SK-N-MC (cell line): ENCODE data around the gene SIGLEC10.
"Not testable (repeated sequence)": the region's sequence is repeated elsewhere in the genome, so short reads cannot be mapped to it uniquely, and the experiment has no call there.

Experiments
- DNase-seq: peaks from one replicate; pipeline ENCODE4 v3.0.0-alpha.2; 2011; ENCODE audit warnings: low read depth, low spot score
- H3K27ac ChIP-seq: fragments of 200-600 bp; sonication (generic); 2 replicates; pipeline ENCODE4 v1.5.1; 2016; ENCODE audit warnings: mixed run types
- H3K36me3 ChIP-seq: fragments of 200-600 bp; sonication (generic); 2 replicates; pipeline ENCODE4 v1.6.1; 2017; ENCODE audit warnings: antibody characterized with exemption, low read length, mixed read lengths; ENCODE audit not compliant: insufficient read depth
- H3K4me3 ChIP-seq: fragments of 200-600 bp; sonication (generic); 2 replicates; pipeline ENCODE4 v1.5.1; 2016
- H3K9ac ChIP-seq: fragments of 200-600 bp; sonication (generic); 2 replicates; pipeline ENCODE4 v1.8.0; 2017; ENCODE audit warnings: mixed run types, mixed read lengths; ENCODE audit not compliant: insufficient read length
- H3K9me3 ChIP-seq: fragments of 200-600 bp; sonication (generic); 2 replicates; pipeline ENCODE4 v1.6.1; 2017; ENCODE audit warnings: low read depth, mild to moderate bottlenecking, antibody characterized with exemption, low read length, moderate library complexity, mixed read lengths
- EZH2 ChIP-seq: fragments of 200-600 bp; sonication (generic); IDR thresholded peaks from one replicate; pipeline ENCODE4 v1.6.1; 2017; ENCODE audit warnings: antibody characterized with exemption
- FOXP2 ChIP-seq: optimal IDR thresholded peaks from 2 replicates; pipeline ENCODE3; 2011; ENCODE audit warnings: mild to moderate bottlenecking, moderate library complexity; ENCODE audit not compliant: insufficient read depth; ENCODE audit errors: extremely low read length, control extremely low read depth
- POLR2AphosphoS5 ChIP-seq: IDR thresholded peaks from 2 replicates; pipeline ENCODE4 v1.6.1; 2012; ENCODE audit warnings: mild to moderate bottlenecking, low read depth, low read length, borderline replicate concordance

SIGLEC10 gene

DNA sequence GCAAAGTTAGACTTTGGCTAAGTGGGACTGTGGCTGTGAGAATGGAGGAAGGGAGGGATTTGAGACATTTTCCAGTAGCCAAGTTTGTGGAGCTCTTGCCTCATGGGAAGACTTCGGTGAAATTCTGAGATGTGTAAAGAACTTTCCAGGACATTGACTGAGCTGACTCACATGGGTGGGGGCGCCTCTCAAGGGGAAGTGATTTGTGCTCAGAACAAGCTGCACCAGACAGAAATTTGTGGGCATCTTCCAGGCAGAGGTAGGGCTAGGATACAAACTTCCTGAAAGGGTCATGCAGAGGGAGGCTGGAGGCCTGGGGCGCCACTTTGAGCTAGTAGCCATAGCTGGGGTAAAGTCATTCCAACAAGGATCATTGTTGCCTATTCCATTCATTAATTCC is 9.8 kb upstream of the SIGLEC10 start:
- Histone ChIP-seq H3K27ac (no peak overlapping the region), H3K9me3 (no peaks in the 10 kb centered on the region), H3K4me3 (no peak overlapping the region), H3K36me3 (no peaks in the 10 kb centered on the region), H3K9ac (no peak overlapping the region)
- no peak for DNase-seq
- TF ChIP-seq EZH2 (no peak), FOXP2 (no peak), POLR2AphosphoS5 (no peak)

DNA sequence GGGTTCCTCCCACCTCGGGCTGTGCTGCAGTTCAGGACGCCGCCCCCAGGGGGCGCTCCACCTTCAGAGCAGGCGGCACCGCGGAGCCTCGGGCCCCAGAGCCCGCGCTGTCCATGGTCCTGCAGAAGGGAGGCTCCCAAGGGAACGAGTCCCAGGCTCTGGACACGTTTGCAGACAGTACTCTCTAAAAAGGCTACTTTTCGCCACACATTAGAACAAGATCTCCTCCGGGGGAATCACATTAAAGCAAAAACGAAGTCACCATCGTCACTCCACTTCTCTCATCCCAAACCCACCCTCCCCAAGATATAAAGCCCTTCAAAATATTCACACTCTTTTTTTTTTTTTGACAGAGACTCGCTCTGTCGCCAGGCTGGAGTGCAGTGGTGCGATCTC is 4.6 kb upstream of the SIGLEC10 start:
- no peak for DNase-seq
- no peak overlapping the region for H3K9ac ChIP-seq
- H3K36me3 ChIP-seq: no peaks in the 10 kb centered on the region
- H3K4me3 ChIP-seq: no peak overlapping the region
- H3K9me3 ChIP-seq: no peaks in the 10 kb centered on the region
- H3K27ac ChIP-seq: no peak overlapping the region
- no peak for TF ChIP-seq FOXP2
- no peak for TF ChIP-seq POLR2AphosphoS5
- TF ChIP-seq EZH2: no peak

DNA sequence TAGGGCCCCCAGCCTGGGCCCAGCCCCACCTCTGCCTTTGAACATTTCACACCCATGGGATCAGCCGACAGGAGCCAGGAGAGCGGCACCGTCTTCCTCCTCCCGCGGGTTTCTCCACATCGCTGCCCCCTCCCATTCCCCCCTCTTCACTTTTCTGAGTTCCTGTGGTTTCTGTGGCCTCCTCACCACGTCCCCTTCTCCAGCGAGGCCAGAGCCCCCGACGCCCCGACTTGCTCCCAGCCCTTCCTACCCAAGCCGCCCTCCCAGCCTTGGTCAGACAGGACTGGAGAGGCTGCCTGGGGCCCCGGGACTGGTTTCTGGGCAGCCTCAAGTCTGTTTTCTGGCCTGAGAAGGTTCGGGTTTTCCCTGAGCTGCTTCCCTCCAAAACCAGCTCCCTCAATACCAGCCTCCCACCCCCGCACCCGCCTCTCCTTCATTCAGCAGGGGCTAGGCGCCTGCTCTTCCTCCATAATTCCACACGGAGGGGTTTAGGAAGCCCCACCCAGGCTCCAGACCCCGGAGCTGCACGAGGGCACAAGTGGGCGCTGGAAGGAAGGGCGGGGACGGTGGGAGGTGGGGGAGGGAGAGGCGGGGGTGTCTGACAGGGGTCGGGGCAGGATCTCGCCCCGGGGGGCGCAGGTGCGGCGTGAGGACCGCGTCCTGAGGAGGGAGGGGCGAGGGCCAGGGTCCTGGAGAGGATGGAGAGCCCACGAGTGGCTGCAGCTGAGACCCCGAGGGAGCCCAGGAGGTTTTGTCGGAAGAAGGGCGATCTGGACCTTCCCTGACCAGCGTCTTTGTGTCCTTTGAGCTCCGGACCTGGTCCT is 4.0 kb upstream of the SIGLEC10 start:
- Histone ChIP-seq H3K36me3 (no peaks in the 10 kb centered on the region), H3K9me3 (no peaks in the 10 kb centered on the region), H3K4me3 (no peak overlapping the region), H3K27ac (no peak overlapping the region), H3K9ac (no peak overlapping the region)
- DNase-seq: no peak
- TF ChIP-seq POLR2AphosphoS5: no peak
- no peak for TF ChIP-seq EZH2
- no peak for TF ChIP-seq FOXP2

DNA sequence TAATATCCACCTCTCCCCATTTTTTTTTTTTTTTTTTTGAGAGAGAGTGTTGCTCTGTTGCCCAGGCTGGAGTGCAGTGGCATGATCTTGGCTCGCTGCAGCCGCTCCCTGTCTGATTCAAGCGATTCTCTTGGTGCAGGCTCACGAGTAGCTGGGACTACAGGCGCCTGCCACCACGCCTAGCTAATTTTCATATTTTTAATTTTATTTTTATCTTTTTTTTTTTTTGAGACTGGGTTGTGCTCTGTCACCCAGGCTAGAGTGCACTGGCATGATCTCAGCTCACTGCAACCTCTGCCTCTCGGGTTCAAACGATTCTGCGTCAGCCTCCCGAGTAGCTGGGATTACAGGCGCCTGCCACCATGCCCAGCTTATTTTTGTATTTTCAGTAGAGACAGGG is 3.1 kb upstream of the SIGLEC10 start:
- not testable (repeated sequence) for H3K9ac ChIP-seq, H3K4me3 ChIP-seq, H3K36me3 ChIP-seq, DNase-seq, H3K9me3 ChIP-seq, H3K27ac ChIP-seq

DNA sequence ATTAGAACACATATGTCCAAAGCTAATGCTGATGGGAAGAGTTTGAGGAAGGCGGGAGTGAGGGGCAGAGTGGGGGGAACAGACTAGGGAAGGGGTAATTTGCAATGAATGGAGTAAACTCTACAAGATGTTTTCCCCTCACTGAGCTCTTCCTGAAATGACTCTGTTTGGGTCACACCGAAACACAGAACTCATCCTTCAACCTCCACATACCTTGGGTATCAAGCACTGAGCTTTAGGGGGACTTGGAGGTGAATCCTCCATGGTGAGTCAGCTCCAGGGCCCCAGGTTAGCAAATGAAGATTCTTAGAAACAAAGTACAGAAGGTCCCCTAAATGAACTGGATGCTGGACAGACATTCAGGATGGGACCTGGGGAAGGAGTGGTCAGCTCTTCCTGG is 1.3 kb upstream of the SIGLEC10 start:
- no peak overlapping the region for H3K27ac ChIP-seq
- DNase-seq: no peak
- TF ChIP-seq POLR2AphosphoS5 (no peak), FOXP2 (no peak), EZH2 (no peak)
- H3K36me3 ChIP-seq: no peaks in the 10 kb centered on the region
- H3K9ac ChIP-seq: no peak overlapping the region
- no peak overlapping the region for H3K4me3 ChIP-seq
- H3K9me3 ChIP-seq: no peaks in the 10 kb centered on the region

DNA sequence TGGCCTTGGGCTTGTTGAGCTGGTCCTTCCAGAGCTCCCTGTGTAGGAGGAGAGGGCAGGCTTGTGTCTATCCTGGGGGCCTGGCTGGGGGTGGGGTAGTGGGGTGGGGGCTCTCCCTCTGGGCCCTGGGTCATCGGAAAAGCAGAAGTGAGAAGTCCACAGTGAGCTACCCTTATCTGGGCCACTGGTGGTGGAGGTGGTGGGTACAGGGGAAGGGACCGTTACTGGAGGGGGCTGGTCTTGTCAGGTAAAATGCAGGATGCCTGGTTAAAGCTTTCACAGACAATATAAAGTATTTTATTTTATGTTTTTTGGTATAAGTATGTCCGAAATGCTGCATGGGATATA is 342 bp upstream of the SIGLEC10 start:
- Histone ChIP-seq H3K9me3 (no peaks in the 10 kb centered on the region), H3K9ac (no peak overlapping the region), H3K4me3 (no peak overlapping the region), H3K27ac (no peak overlapping the region), H3K36me3 (no peaks in the 10 kb centered on the region)
- TF ChIP-seq EZH2 (no peak), FOXP2 (no peak), POLR2AphosphoS5 (no peak)
- DNase-seq: no peak

DNA sequence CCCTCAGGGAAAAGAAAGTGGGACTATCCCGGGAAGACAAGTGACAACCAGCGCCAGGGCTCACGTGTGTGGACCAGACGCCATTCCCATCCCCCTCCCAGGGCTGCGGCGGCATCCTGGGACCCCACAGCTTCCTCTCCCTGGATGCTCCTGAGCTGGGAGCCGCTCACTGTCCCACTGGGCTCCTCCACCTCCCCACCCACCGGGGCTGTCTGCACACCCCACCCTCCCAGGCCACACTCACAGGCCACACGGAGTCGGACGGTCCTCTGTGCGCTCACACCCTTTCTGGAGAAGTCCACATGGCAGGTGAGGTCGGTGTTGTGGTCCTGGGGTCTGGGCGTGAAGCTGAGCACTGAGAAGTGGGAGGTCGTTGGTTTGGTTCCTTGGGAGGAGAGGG is 1.0 kb downstream of the SIGLEC10 start:
- H3K4me3 ChIP-seq, DNase-seq, H3K9me3 ChIP-seq, H3K36me3 ChIP-seq, H3K9ac ChIP-seq, H3K27ac ChIP-seq: not testable (repeated sequence)

DNA sequence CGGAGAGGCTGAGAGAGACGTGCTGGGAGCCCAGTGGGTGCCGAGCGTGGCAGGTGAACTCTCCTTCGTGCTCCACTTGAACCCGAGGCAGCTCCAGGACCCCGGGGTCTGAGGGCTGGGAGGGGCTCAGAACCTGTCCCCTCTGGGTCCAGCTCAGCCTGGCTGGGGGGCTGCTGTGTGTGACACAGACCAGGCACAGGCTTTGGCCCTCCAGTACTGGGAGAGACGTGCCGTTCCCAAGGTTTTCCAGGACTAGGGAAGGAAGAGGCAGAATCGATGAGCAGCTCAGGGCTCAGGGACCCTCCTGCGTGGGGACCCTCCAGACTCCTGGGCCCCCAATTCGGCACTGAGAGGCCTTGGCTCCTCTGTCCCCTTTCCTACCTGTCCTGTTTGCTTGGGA is 2.3 kb downstream of the SIGLEC10 start:
- TF ChIP-seq POLR2AphosphoS5 (no peak), FOXP2 (no peak)

DNA sequence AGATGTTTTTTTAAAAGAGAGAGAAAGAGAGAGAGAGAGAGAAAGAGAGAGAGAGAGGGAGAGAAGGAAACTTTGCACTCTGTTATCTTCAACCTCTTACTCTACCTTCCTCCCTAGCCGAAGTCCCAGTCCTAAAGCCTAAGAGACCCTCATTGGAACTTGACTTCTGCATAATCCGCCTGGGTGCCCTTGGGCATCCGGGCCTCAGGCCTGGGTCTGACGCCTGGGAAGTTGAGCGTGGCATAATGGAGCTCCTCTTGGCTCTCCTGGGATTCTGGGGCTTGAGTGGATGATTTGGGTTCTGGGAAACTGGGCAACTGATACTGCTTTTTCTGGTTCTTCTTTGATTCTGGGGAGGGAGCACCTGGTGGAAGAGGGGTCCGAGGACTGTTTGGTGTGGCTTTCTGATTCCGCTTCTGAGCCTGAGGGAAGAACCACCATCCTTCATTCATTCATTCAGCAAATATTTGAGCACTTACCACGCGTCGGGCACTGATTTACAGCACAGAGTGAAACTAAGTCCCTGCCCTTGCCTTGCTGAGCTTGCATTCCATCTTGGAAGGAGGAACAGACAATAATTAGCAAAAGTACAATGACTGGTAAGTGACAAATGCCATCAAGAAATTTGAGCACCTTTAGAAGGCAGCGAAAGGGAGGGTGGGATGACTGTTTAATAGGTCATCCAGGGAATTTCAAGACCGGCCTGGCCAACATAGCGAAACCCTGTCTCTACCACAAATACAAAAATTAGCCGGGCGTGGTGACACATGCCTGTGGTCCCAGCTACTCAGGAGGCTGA is 6.3 kb downstream of the SIGLEC10 start:
- no peaks in the 10 kb centered on the region for H3K36me3 ChIP-seq
- H3K27ac ChIP-seq: no peak overlapping the region
- no peak for DNase-seq
- no peaks in the 10 kb centered on the region for H3K9me3 ChIP-seq
- TF ChIP-seq FOXP2: no peak
- no peak for TF ChIP-seq EZH2
- no peak for TF ChIP-seq POLR2AphosphoS5
- no peak overlapping the region for H3K9ac ChIP-seq
- H3K4me3 ChIP-seq: no peak overlapping the region

More for the DNA sequence above, 2.3 kb downstream of the SIGLEC10 start:
- Histone ChIP-seq H3K9me3 (no peaks in the 10 kb centered on the region), H3K4me3 (no peak overlapping the region), H3K36me3 (no peaks in the 10 kb centered on the region), H3K9ac (no peak overlapping the region), H3K27ac (no peak overlapping the region)
- DNase-seq: no peak
